T-helper 17 cell (primary cell): ENCODE results near the gene AKR1C4. TPM values are rescaled to one million over a fixed set of nuclear protein-coding genes. Genes with fewer than 3 reads are reported as not detected.

ENCODE experiments used
- ATAC-seq: fragments of 150-1000 bp; cut with Tn5 transposase; 2 replicates; pipeline ENCODE4 v1.10.0; 2021; ENCODE audit warnings: mild to moderate bottlenecking, moderate library complexity
- DNase-seq, 3 donors: peaks; one replicate each; pipeline versions ENCODE4 v3.0.0 to v3.0.0-alpha.2; 2020 to 2021
- H3K9me3 ChIP-seq: one replicate; pipeline ENCODE4 v1.7.0; 2013; ENCODE audit warnings: low read length, mild to moderate bottlenecking; ENCODE audit not compliant: control insufficient read depth, poor library complexity, severe bottlenecking
- H3K27ac Mint-ChIP-seq: one replicate; pipeline ENCODE4 v1.8.0; 2022; ENCODE audit warnings: mild to moderate bottlenecking, moderate library complexity, mixed read lengths
- H3K27me3 Mint-ChIP-seq: one replicate; pipeline ENCODE4 v1.8.0; 2022; ENCODE audit warnings: mixed read lengths
- H3K36me3 Mint-ChIP-seq: one replicate; pipeline ENCODE4 v1.8.0; 2022; ENCODE audit warnings: low read depth, mixed read lengths
- H3K4me1 Mint-ChIP-seq: one replicate; pipeline ENCODE4 v1.8.0; 2022; ENCODE audit warnings: mild to moderate bottlenecking, mixed read lengths
- H3K4me3 Mint-ChIP-seq: one replicate; pipeline ENCODE4 v1.8.0; 2022; ENCODE audit warnings: mild to moderate bottlenecking, moderate library complexity, mixed read lengths
- total RNA-seq, 4 donors: library from RNA in 2 of 4; stranded (reverse) in 2 of 4; gene quantifications; one replicate each; pipeline ENCODE4 v1.2.3 and lab custom pipeline; 2022 to 2026

The AKR1C4 gene
- total RNA-seq, 2 donors from 2014 or later = not detected

GRCh38 chr10:5260828-5261227, 64.2 kb downstream of the AKR1C4 start:
- H3K4me1 Mint-ChIP-seq = no peaks in the 10 kb centered on the region
- H3K4me3 Mint-ChIP-seq = no peak overlapping the region
- peaks cover 4% of the 10 kb centered on the region for H3K36me3 Mint-ChIP-seq
- ATAC-seq (no peak), DNase-seq (no peak)
- peaks cover 2% of the 10 kb centered on the region for H3K9me3 ChIP-seq
- no peak overlapping the region for H3K27ac Mint-ChIP-seq
- H3K27me3 Mint-ChIP-seq = no peaks in the 10 kb centered on the region

GRCh38 chr10:5265139-5265538, 68.5 kb downstream of the AKR1C4 start:
- peaks cover 12% of the 10 kb centered on the region for H3K36me3 Mint-ChIP-seq
- ATAC-seq (no peak), DNase-seq (no peak)
- H3K4me1 Mint-ChIP-seq = no peaks in the 10 kb centered on the region
- peaks cover 2% of the 10 kb centered on the region for H3K9me3 ChIP-seq
- H3K4me3 Mint-ChIP-seq = no peak overlapping the region
- H3K27me3 Mint-ChIP-seq = no peaks in the 10 kb centered on the region
- no peak overlapping the region for H3K27ac Mint-ChIP-seq

- H3K9me3 ChIP-seq = peaks cover 2% of the 10 kb centered on the region
- ATAC-seq (no peak), DNase-seq (no peak)
- Mint-ChIP-seq H3K27me3 (no peaks in the 10 kb centered on the region), H3K4me1 (peaks cover under 1% of the 10 kb centered on the region), H3K4me3 (no peak overlapping the region), H3K36me3 (peaks cover 11% of the 10 kb centered on the region), H3K27ac (no peak overlapping the region)
Measured at GRCh38 chr10:5266351-5266750, 69.7 kb downstream of the AKR1C4 start.

- DNase-seq = no peak
- ATAC-seq = no peak
- Mint-ChIP-seq H3K4me3 (no peak overlapping the region), H3K27me3 (no peaks in the 10 kb centered on the region), H3K27ac (no peak overlapping the region), H3K4me1 (peaks cover 2% of the 10 kb centered on the region), H3K36me3 (peaks cover 8% of the 10 kb centered on the region)
- H3K9me3 ChIP-seq = peaks cover 2% of the 10 kb centered on the region
Measured at GRCh38 chr10:5266804-5267203, 70.2 kb downstream of the AKR1C4 start.

GRCh38 chr10:5268234-5268633, 71.6 kb downstream of the AKR1C4 start:
- H3K9me3 ChIP-seq = peaks cover 2% of the 10 kb centered on the region
- ATAC-seq (no peak), DNase-seq (no peak)
- Mint-ChIP-seq H3K27me3 (no peaks in the 10 kb centered on the region), H3K4me1 (peaks cover 2% of the 10 kb centered on the region), H3K36me3 (peaks cover 8% of the 10 kb centered on the region), H3K4me3 (no peak overlapping the region), H3K27ac (no peak overlapping the region)

Other genes starting within 250 kb of the AKR1C4 start
- gene AKR1C1, start 233.4 kb upstream of the AKR1C4 start, total RNA-seq = 1 to 10 TPM; 1.0 to 1.2 TPM
- not detected for gene AKR1C2, start 193.0 kb upstream of the AKR1C4 start, total RNA-seq
- 1 to 10 TPM in 1 of 2 donors, under 1 TPM in 1; 0.60 to 1.4 TPM for gene AKR1C3, start 102.4 kb upstream of the AKR1C4 start, total RNA-seq
- 1 to 10 TPM in 1 of 2 donors, under 1 TPM in 1; 0.87 to 1.6 TPM for gene AKR1C8, start 11.7 kb upstream of the AKR1C4 start, total RNA-seq
- gene UCN3, start 168.1 kb downstream of the AKR1C4 start, total RNA-seq = not detected
- not detected for gene TUBAL3, start 208.0 kb downstream of the AKR1C4 start, total RNA-seq
- gene NET1, start 215.7 kb downstream of the AKR1C4 start, total RNA-seq = 10 to 100 TPM; 10.5 to 16.1 TPM